Bone marrow (tissue), 2 donors: ENCODE results near the gene ITPR2.
A peak's percentile ranks its signal among the peaks of the same experiment; 100 is the strongest.
"Not testable (repeated sequence)": the region's sequence is repeated elsewhere in the genome, so short reads cannot be mapped to it uniquely, and the experiment has no call there.

Source experiments
- DNase-seq, 2 donors: peaks; one replicate each; lab custom pipeline; 2025; lab: John Stamatoyannopoulos, UW

Gene ITPR2

GRCh38 chr12:26517320-26517719 lies 315.7 kb downstream of the ITPR2 start:
- DNase-seq = not testable (repeated sequence)

DNA sequence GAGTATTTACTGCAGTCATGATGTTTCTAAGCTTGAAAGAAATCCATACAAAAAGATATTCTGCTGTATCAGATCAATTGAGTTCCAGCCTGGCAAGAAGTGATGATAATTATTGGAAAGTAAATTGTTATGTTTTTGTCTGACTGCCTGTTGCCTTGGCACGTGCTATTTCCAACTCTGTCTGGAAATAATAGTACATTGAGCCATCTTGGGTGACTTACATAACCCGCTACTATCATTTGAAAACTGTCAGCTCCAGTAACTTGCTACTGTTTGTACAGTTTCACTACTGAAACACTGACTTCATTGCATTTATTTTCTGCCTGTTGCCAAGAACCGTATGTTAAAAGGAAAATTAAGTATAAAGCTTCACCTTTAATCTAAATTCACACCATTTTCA lies 318.6 kb downstream of the ITPR2 start:
- no peak for DNase-seq

- DNase-seq = no peak
Measured at GRCh38 chr12:26513363-26514043, 319.5 kb downstream of the ITPR2 start.

GRCh38 chr12:26512213-26512612 lies 320.8 kb downstream of the ITPR2 start:
- DNase-seq = no peak

GRCh38 chr12:26510354-26510674 lies 322.7 kb downstream of the ITPR2 start:
- DNase-seq = no peak

- DNase-seq = no peak
Measured at GRCh38 chr12:26507613-26508012, 325.4 kb downstream of the ITPR2 start.

DNA sequence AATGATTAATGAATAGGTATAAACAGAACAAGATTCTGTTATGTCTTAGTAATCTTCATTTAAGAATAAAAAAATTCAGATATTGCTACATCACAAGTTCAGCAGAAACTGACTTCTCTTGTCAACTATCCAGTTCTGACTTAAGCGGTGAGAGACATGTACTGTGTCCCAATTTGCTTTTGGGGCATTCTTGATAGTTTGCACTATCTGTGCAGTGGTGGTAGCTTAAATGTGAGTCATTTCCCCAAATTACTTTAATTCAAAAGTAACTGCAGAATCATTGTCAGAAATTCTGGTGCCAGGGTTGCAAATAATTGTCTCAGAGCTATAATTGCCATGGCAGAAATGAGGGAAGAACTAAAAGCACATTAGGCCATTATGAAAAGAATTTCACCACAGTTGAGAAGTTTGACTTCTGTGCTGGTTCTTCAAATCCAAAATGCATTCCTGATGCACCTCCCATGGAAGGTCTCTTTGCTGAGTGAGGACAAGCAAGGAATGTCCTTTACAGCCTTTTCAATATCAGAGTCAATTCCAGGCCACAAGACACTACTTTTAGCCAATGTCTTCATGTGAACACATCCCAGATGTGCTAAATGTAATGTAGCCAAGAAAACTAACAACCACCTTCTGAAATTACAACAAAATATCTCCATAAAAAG lies 332.9 kb downstream of the ITPR2 start:
- no peak for DNase-seq

- no peak for DNase-seq
Measured at GRCh38 chr12:26496170-26496569, 336.8 kb downstream of the ITPR2 start.

- DNase-seq = no peak
Measured at GRCh38 chr12:26493656-26494055, 339.3 kb downstream of the ITPR2 start.

GRCh38 chr12:26492406-26492805 lies 340.6 kb downstream of the ITPR2 start:
- DNase-seq = no peak

GRCh38 chr12:26489908-26490307 lies 343.1 kb downstream of the ITPR2 start:
- DNase-seq = no peak

- DNase-seq = no peak
Measured at GRCh38 chr12:26488351-26488750, 344.6 kb downstream of the ITPR2 start.

DNA sequence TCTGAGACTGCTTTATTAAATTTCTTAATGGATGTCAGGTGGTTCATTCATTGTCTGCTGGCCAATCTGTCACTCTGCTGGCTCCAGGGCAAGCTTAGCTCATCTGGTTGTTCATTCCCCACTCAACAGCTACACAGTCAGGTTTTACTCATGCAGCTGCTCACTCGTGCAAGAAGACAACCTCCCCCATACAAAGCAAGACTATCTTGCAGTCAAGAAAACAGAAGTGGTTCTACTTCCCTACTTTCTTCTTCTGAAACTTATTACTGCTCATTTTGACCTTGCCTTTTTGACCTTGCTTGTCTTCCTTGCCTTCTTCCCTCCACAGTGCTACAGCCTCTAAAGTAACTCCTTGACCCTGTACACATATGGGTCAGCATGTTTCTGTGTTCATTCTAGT lies 359.7 kb downstream of the ITPR2 start:
- peak in 1 of 2 donors; percentile 87 for DNase-seq

DNA sequence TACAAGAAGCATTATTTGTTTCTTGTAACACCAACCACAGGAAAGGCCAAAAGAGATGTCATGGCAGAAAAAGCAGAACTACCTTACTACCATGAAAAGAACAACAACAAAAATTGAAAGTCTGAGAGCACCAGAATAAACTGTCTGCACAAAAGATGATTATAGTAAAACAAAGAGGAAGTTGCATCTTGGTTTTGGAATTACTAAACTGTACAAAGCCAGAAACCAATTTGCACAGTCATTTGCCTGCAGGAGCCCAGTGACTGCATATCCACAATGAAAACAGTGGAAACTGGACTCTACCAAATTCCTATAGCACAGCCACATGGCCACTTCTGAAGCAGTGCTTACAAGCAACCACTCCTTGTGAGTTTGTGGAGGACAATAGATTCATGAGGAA lies 361.4 kb downstream of the ITPR2 start:
- DNase-seq = peak in 1 of 2 donors; percentile 96

- no peak for DNase-seq
Measured at GRCh38 chr12:26469421-26470180, 363.4 kb downstream of the ITPR2 start.

DNA sequence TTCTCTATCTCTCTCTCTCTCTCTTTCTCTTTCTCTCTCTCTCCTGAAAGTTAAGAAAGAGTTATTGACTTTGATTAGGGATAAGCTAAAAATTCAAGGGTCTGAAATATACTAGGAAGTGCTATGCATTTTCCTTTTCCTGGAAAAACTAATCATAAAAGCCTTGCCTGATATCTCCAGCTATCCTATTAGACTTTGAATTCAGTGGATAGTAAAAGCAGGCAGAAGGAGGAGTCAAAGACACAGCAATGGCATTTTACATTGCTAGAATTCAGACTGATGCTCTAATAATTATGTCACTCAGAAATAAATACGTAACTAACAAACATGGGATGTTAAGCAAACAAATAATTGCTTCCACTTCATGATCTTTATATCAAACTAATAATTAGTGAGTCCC lies 365.6 kb downstream of the ITPR2 start:
- no peak for DNase-seq

- no peak for DNase-seq
Measured at GRCh38 chr12:26466726-26467125, 366.3 kb downstream of the ITPR2 start.

- no peak for DNase-seq
Measured at GRCh38 chr12:26465419-26466097, 367.4 kb downstream of the ITPR2 start.

DNA sequence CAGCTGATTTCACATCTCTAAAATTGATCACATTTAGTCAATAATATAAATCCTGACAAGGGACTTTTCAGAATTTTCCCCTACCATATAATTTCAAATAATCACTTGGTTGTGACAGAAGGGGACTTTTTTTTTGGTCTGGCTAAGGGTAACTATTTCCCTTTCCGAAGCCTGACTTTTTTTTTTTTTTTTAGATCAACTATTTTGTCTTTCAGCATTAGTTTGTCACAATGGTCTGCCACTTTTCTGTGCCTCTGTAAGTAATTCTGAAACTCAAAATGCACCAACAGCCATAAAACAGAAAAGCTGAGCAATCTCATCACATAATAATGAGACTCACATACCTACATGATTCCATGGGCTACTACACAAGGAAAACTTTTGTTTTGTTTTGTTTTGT lies 371.2 kb downstream of the ITPR2 start:
- no peak for DNase-seq

- DNase-seq = peak in 1 of 2 donors; percentile 63
Measured at GRCh38 chr12:26460361-26460760, 372.6 kb downstream of the ITPR2 start.

DNA sequence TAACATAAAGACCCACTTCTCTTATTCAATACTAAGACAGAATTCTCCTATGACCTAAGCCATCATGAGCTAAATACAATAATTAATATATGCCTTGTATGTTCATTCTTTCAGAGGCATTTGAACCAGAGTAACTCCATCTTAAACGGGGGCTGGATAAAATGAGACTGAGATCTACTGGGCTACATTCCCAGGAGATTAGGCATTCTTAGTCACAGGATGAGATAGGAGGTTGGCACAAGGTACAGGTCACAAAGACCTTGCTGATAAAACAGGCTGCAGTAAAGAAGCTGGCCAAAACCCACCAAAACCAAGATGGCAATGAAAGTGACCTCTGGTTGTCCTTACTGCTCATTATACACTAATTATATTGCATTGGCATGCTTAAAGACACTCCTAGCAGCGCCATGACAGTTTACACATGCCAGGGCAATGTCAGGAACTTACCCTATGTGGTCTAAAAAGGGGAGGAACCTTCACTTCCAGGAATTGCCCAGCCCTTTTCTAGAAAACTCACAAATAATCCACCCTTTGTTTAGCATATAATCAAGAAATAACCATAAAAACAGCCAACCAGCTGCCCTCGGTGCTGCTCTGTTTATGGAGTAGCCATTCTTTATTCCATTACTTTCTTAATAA lies 376.9 kb downstream of the ITPR2 start:
- no peak for DNase-seq

- DNase-seq = no peak
Measured at GRCh38 chr12:26453246-26453645, 379.7 kb downstream of the ITPR2 start.
